ENCODE measurements around the gene RPL36. TPM values are rescaled to one million over a fixed set of nuclear protein-coding genes. Genes with fewer than 3 reads are reported as not detected.

Gene RPL36
- total and polyA plus RNA-seq, 2 donors (not counting 3 experiments of a cell fraction or from before 2014, with no cell fraction given): 1,033 to 1,084 TPM

- Histone ChIP-seq H3K9ac (replicated peaks; ENCODE audit: extremely low read depth, insufficient read depth, low read length) (no peak overlapping the region), H3K36me3 (ENCODE audit: control insufficient read depth in 2 of 2, extremely low read depth in 1 of 2, insufficient read depth in 2 of 2, low read length in 2 of 2) (peaks cover 0 to 5% of the 10 kb centered on the region in 2 experiments), H3K27me3 (ENCODE audit: control insufficient read depth in 2 of 2, insufficient read depth in 2 of 2, low read length in 2 of 2) (no peaks in the 10 kb centered on the region), H2AFZ (ENCODE audit: low read depth, low read length) (no peak overlapping the region), H3K9me1 (replicated peaks; ENCODE audit: control insufficient read depth, extremely low read depth, insufficient read depth, low read length) (no peaks in the 10 kb centered on the region), H3K27ac (ENCODE audit: insufficient read depth, low read depth, low read length) (no peak overlapping the region), H3K4me3 (replicated peaks in 1 of 3; ENCODE audit: insufficient read depth in 1 of 3, low read depth in 1 of 3, low read length in 3 of 3) (no peak overlapping the region), H3K4me1 (ENCODE audit: control insufficient read depth, extremely low read depth, insufficient read depth, low read length) (peaks cover 10% of the 10 kb centered on the region), H4K20me1 (replicated peaks; ENCODE audit: control insufficient read depth, extremely low read depth, insufficient read depth, low read length) (no peaks in the 10 kb centered on the region), H3K9me3 (replicated peaks; ENCODE audit: control insufficient read depth, insufficient read depth, low read length) (no peaks in the 10 kb centered on the region), H3K79me2 (ENCODE audit: control insufficient read depth, insufficient read depth, low read length) (peaks cover 9% of the 10 kb centered on the region), H3K4me2 (ENCODE audit: insufficient read depth, low read length) (no peak overlapping the region)
- FAIRE-seq (no peak), DNase-seq (ENCODE audit: low read depth, low spot score) (no peak)
- dilution Hi-C loops (cut with MboI; ENCODE audit: extremely low pct_ligation_motif_present, low sequenced_read_pairs) (no loop called here), intact Hi-C loops (cut with micrococcal nuclease) (no loop called here)
- BruUV-seq (replicated peaks): no TSS peak
- no peak for TF ChIP-seq POLR2AphosphoS5 (IDR thresholded peaks at IDR 0.05; ENCODE audit: insufficient read depth, low read depth, low read length)
- no peak for TF ChIP-seq MAX (IDR thresholded peaks at IDR 0.05; ENCODE audit: insufficient read depth, insufficient read length)
- TF ChIP-seq GATA2 (IDR thresholded peaks at IDR 0.05; ENCODE audit: insufficient read depth, insufficient read length, low read depth, low read length): no peak
- TF ChIP-seq POLR2A (IDR thresholded peaks at IDR 0.05; ENCODE audit: low read depth, low read length): no peak
- TF ChIP-seq FOS (IDR thresholded peaks at IDR 0.05; ENCODE audit: borderline replicate concordance, insufficient read depth, low read length): no peak
- TF ChIP-seq JUN (IDR thresholded peaks at IDR 0.05; ENCODE audit: borderline replicate concordance, insufficient read depth, insufficient read length, low read depth): no peak
- no peak for TF ChIP-seq EZH2 (IDR thresholded peaks at IDR 0.05; ENCODE audit: borderline replicate concordance, low read depth, low read length, severe bottlenecking)
- TF ChIP-seq MYC (IDR thresholded peaks at IDR 0.05; ENCODE audit: low read depth, low read length): no peak
- TF ChIP-seq, protein P1, sequence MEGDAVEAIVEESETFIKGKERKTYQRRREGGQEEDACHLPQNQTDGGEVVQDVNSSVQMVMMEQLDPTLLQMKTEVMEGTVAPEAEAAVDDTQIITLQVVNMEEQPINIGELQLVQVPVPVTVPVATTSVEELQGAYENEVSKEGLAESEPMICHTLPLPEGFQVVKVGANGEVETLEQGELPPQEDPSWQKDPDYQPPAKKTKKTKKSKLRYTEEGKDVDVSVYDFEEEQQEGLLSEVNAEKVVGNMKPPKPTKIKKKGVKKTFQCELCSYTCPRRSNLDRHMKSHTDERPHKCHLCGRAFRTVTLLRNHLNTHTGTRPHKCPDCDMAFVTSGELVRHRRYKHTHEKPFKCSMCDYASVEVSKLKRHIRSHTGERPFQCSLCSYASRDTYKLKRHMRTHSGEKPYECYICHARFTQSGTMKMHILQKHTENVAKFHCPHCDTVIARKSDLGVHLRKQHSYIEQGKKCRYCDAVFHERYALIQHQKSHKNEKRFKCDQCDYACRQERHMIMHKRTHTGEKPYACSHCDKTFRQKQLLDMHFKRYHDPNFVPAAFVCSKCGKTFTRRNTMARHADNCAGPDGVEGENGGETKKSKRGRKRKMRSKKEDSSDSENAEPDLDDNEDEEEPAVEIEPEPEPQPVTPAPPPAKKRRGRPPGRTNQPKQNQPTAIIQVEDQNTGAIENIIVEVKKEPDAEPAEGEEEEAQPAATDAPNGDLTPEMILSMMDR (IDR thresholded peaks at IDR 0.05; ENCODE audit: extremely low read depth in 1 of 2, insufficient read depth in 1 of 2, low read depth in 1 of 2, low read length in 2 of 2): no peak
- CTCF ChIA-PET: interaction anchor here (1.1 kb wide), 1 partner anchor 9 kb away, joined by 4 read pairs; no protein-coding TSS in a partner anchor
- POLR2A ChIA-PET: no interaction called here
These were observed 11.9 kb upstream of the RPL36 start for GRCh38 chr19:5678071-5678718.
